Lower lobe of right lung (tissue), 2 donors: ENCODE results near the gene ADGRE2. TPM values are rescaled to one million over a fixed set of nuclear protein-coding genes. Genes with fewer than 3 reads are reported as not detected.

Experiments
- ATAC-seq, 2 donors: fragments of 200-7000 bp; cut with Tn5 transposase; one replicate each; pipeline ENCODE4 v1.9.1; 2020 to 2022; ENCODE audit warnings: mild to moderate bottlenecking in 2 of 2, moderate library complexity in 2 of 2
- DNase-seq: peaks from one replicate; pipeline ENCODE4 v3.0.0-alpha.2; 2020
- H3K27ac ChIP-seq: fragments of 200-600 bp; one replicate; pipeline ENCODE4 v1.8.0; 2022
- H3K27me3 ChIP-seq: fragments of 200-600 bp; one replicate; pipeline ENCODE4 v1.8.0; 2022; ENCODE audit warnings: low read depth
- H3K36me3 ChIP-seq: fragments of 200-600 bp; one replicate; pipeline ENCODE4 v1.8.0; 2022; ENCODE audit warnings: mild to moderate bottlenecking
- H3K4me1 ChIP-seq: fragments of 200-600 bp; one replicate; pipeline ENCODE4 v1.8.0; 2022
- H3K4me3 ChIP-seq: fragments of 200-600 bp; one replicate; pipeline ENCODE4 v1.8.0; 2022; ENCODE audit warnings: mild to moderate bottlenecking
- H3K9me3 ChIP-seq: fragments of 200-600 bp; one replicate; pipeline ENCODE4 v1.8.0; 2022
- CTCF ChIP-seq: fragments of 200-600 bp; IDR thresholded peaks from one replicate; pipeline ENCODE4 v1.8.0; 2022; ENCODE audit warnings: antibody characterized with exemption, mild to moderate bottlenecking
- intact Hi-C: fragments of 100-400 bp; cut with DNase I; formaldehyde crosslinking; loops from one replicate; pipeline ENCODE4 v1.11.0; 2022
- total RNA-seq: library from RNA; stranded (reverse); fragmentation: NEBNext Ultra II Directional; extraction: Animal tissue kit (Norgen Biotek cat#: 25700); gene quantifications from one replicate; pipeline ENCODE4 v1.2.1, GENCODE V29; 2021
- donor health status: DM: no; HTN: yes; CAD: no; lungs with severe emphysema.

ADGRE2 gene
- total RNA-seq, 1 donor from 2014 or later, result 19.9 TPM

GRCh38 chr19:14699641-14700040 lies 78.7 kb downstream of the ADGRE2 start:
- intact Hi-C loops, result no loop called here
- TF ChIP-seq CTCF, result no peak
- DNase-seq (no peak), ATAC-seq (no peak)
- H3K27me3 ChIP-seq, result no peaks in the 10 kb centered on the region
- H3K4me3 ChIP-seq, result no peak overlapping the region
- H3K36me3 ChIP-seq, result peaks cover 96% of the 10 kb centered on the region
- no peaks in the 10 kb centered on the region for H3K9me3 ChIP-seq
- H3K4me1 ChIP-seq, result no peaks in the 10 kb centered on the region
- H3K27ac ChIP-seq, result no peak overlapping the region

- H3K27me3 ChIP-seq, result no peaks in the 10 kb centered on the region
These were observed 82.9 kb downstream of the ADGRE2 start for GRCh38 chr19:14695471-14695870.

GRCh38 chr19:14694641-14695266 lies 83.6 kb downstream of the ADGRE2 start:
- H3K9me3 ChIP-seq, result no peaks in the 10 kb centered on the region
- DNase-seq, result no peak
- H3K27ac ChIP-seq, result no peak overlapping the region
- no peak overlapping the region for H3K4me3 ChIP-seq
- intact Hi-C loops, result no loop called here
- no peak for ATAC-seq
- H3K36me3 ChIP-seq, result peaks cover 62% of the 10 kb centered on the region
- H3K27me3 ChIP-seq, result no peaks in the 10 kb centered on the region
- TF ChIP-seq CTCF, result no peak
- peaks cover 11% of the 10 kb centered on the region for H3K4me1 ChIP-seq

More at GRCh38 chr19:14695471-14695870, 82.9 kb downstream of the ADGRE2 start:
- no peak for TF ChIP-seq CTCF
- DNase-seq, result no peak
- ATAC-seq, result no peak
- no peak overlapping the region for H3K4me3 ChIP-seq
- H3K27ac ChIP-seq, result no peak overlapping the region
- H3K9me3 ChIP-seq, result no peaks in the 10 kb centered on the region
- H3K4me1 ChIP-seq, result peaks cover 9% of the 10 kb centered on the region
- intact Hi-C loops, result no loop called here
- H3K36me3 ChIP-seq, result peaks cover 69% of the 10 kb centered on the region

DNA sequence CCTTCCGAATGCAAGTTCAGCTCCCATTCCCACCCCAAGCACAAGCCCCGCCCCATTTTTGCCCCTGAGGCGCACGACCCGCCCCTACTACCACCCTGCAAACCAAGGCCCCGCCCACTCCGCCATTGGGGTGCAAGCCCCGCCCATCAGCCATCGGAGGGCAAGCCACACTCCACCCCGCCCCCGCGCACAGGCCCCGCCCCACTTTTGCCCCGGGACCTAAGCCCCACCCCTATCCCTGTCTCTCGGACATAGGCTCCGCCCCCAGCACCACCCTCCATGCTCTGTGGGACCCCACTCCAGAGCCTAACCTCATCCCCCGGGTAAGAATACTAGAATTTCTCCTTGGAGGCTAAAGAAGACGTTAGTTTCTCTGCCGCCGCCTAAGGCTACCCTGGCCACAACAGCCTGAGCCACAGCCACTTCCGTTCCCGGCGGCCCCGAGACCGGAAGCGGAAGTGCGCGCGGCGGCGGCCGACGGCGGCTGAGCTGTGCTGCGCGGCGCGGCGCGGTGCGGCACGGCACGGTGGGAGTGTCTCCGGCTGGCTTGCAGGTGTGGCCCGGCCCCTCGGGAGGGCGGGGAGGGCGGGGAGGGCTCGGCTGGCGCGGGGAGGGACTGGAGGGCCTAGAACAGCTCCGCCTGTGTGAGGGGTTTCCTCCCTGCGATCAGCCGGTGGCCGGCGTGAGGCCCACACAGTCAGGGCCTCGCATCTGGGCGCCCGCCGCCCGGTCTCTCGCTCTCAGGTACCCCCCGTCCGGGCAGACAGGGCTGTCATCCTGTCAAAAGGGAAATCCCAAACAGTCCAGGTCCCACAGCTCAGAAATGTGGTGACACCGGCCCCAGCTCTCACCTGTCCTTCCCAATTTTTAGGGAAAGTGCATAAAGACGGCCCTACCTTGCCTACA lies 88.5 kb downstream of the ADGRE2 start, which contains the start of gene ZNF333:
Gene ZNF333, plus strand, starts transcription at position 451 of the 906 bp plus-strand sequence. CDS start 3,444 bp downstream, outside the sequence.
- H3K27me3 ChIP-seq, result no peaks in the 10 kb centered on the region
- peaks cover 17% of the 10 kb centered on the region for H3K4me1 ChIP-seq
- ATAC-seq, result peak; percentile 99
- peak within 1 kb of the TSS; percentile 96 for H3K27ac ChIP-seq
- H3K36me3 ChIP-seq, result peaks cover 13% of the 10 kb centered on the region
- peak; percentile 98 for DNase-seq
- intact Hi-C loops, result no loop called here
- no peaks in the 10 kb centered on the region for H3K9me3 ChIP-seq
- no peak for TF ChIP-seq CTCF
- peak within 1 kb of the TSS; percentile 85 for H3K4me3 ChIP-seq

- Histone ChIP-seq H3K36me3 (no peaks in the 10 kb centered on the region), H3K9me3 (no peaks in the 10 kb centered on the region), H3K27ac (no peak overlapping the region), H3K27me3 (no peaks in the 10 kb centered on the region), H3K4me3 (no peak overlapping the region), H3K4me1 (peaks cover 17% of the 10 kb centered on the region)
- intact Hi-C loops, result no loop called here
- peak; percentile 34 for TF ChIP-seq CTCF
- peak; percentile 55 for DNase-seq
- no peak for ATAC-seq
These were observed 91.9 kb downstream of the ADGRE2 start for GRCh38 chr19:14686411-14686810.
